ENCODE measurements around the gene RNASEL. TPM values are rescaled to one million over a fixed set of nuclear protein-coding genes. Genes with fewer than 3 reads are reported as not detected.

RNASEL gene
- 8.7 and 10.7 TPM in 2 replicates for total RNA-seq

GRCh38 chr1:182588500-182589396 lies at the start of gene RNASEL:
RNASEL (minus strand) TSS chr1:182589256; CDS start chr1:182586806, 2,450 bp downstream.

GRCh38 chr1:182604175-182605164 lies 15.4 kb upstream of the RNASEL start, which contains the start of gene RGS16:
RGS16 (minus strand) TSS chr1:182604389; CDS start chr1:182604259, 130 bp downstream.

Small RNA genes lying within 50 kb of the gene (small RNA-seq; reads per million reads assigned to genes)
- not detected for gene RF00017

Other genes starting within 250 kb of the RNASEL start
- 370 and 391 TPM in 2 replicates for gene GLUL, start 197.5 kb downstream of the RNASEL start, total RNA-seq
- not detected in 2 replicates for gene TEDDM1, start 188.6 kb downstream of the RNASEL start, total RNA-seq
- not detected in 2 replicates for gene RGSL1, start 139.1 kb downstream of the RNASEL start, total RNA-seq
- 1.1 and 2.3 TPM in 2 replicates for gene RGS16, start 15.1 kb upstream of the RNASEL start, total RNA-seq
- gene RGS8, start 95.3 kb upstream of the RNASEL start, total RNA-seq: 0.16 TPM in 1 of 2 replicates, not detected in the other
- gene NPL, start 200.5 kb upstream of the RNASEL start, total RNA-seq: 1.5 and 6.2 TPM in 2 replicates